ENCODE results near the gene CDH26. TPM values are rescaled to one million over a fixed set of nuclear protein-coding genes. Genes with fewer than 3 reads are reported as not detected.
"Not testable (repeated sequence)": the region's sequence is repeated elsewhere in the genome, so short reads cannot be mapped to it uniquely, and the experiment has no call there.

CDH26 gene
- total RNA-seq, 1 donor from 2014 or later, result 1.4 TPM

DNA sequence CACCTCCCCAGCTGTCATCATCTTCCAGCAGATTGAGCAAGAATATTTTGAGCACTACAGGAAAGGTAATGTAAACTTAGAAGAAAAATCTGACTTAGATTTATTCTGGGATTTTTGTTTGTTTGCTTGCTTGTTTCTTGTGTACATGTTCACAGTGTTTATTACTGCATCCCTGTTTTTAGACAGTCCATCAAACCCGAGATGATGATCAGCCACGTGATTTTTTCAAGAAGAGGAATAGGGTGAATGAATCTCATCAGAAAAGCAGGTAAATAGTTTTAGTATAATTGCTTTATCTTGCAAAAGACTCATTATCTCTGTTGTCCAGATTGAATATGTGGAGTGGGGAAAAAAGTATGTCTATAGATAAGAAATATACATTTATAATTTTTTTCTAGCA is 16.0 kb upstream of the CDH26 start:
- DNase-seq, result no peak

- DNase-seq, result no peak
Measured at GRCh38 chr20:59944726-59945125, 13.5 kb upstream of the CDH26 start.

GRCh38 chr20:59945175-59945574 is 13.0 kb upstream of the CDH26 start:
- no peak for DNase-seq

- DNase-seq, result no peak
Measured at GRCh38 chr20:59945731-59946130, 12.5 kb upstream of the CDH26 start.

- no peak for DNase-seq
Measured at GRCh38 chr20:59947376-59947775, 10.8 kb upstream of the CDH26 start.

DNA sequence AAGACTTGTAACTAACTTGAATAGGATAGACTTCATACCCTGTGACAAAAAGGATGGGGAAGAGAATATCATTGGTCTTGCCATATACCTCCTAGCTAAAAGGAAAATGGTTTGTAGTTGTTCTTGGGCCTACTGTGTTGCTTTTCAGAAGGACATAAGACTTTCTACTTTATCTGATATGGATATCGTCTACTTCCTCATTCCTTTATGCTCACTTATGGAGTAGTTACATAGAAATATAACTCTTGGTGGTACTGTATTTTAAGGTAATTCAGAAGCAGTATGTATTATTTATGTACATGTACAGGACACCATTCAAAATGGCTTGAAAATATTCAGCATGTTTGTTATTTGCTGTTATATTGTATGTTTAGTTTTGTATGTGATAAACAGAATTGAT is 10.0 kb upstream of the CDH26 start:
- DNase-seq, result no peak

- no peak for DNase-seq
Measured at GRCh38 chr20:59948828-59949720, 9.1 kb upstream of the CDH26 start.

DNA sequence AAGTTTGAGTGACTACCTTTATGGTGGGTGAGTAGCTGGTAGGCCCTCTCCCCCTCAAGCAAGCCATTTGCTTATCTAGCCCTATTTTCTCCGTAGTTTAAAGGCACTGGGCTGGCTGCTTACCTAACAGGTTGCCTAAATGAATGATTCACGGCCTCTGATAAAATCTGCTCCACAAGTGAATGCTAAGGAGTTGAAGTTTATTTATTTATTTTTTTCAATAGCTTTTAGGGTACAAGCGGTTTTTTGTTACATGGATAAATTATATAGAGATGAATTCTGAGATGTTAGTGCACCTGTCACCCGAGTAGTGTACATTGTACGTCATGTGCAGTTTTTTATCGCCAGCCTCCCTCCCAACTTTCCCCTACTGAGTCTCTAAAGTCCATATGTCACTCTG is 8.3 kb upstream of the CDH26 start:
- DNase-seq, result no peak

DNA sequence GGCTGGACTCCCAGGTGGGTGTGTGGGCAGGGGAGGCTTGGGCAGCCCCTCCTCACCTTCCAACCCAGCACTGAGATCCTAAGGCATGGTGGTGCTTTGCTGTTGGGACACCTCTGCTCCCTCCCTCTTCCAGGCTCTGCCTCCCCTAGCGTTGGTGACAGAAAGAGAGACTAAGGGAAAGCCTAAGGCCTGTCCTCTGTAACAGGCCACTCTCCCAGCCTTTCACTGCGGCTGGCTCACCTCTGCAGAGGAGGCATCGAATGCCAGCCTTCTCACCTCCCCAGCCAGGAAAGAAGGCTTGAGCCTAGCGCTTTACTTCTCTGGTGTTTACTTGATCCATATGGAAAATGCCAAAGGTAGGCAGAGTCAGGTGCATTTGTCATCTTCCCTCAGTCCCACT is 3.5 kb upstream of the CDH26 start:
- no peak for DNase-seq

DNA sequence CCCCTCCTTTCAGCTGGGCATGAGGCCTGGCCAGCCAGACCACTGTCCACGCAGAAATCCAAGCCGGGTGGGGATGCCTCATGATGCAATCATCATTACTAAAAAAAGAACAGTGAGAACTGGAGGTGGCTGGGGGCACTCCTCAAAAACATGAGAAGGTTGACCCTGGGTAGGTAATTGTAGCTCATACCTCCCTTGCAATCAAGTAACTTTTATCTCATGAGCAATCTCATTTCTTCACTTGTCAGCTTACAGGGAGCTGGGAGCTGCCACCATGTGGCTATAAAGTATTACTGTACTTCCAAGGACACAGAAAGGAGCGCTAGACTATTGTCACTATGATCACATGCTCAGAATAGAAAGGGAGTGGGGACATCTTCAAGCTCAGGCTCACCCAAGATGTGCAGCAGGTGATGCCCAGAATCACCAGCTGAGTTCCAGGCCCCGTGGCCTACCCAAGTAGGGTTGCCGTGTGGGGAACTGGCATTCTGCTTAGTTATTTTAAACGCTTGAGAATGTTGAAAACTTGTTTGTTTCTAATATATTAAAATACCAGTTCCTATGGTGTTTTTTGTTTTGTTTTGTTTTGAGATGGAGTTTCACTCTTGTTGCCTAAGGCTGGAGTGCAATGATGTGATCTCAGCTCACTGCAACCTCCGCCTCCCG is 3.0 kb upstream of the CDH26 start:
- no peak for DNase-seq

- DNase-seq, result not testable (repeated sequence)
Measured at GRCh38 chr20:59957568-59957967, 655 bp upstream of the CDH26 start.

- DNase-seq, result no peak
Measured at GRCh38 chr20:59958626-59959025, 403 bp downstream of the CDH26 start.

GRCh38 chr20:59961423-59961822 is 3.2 kb downstream of the CDH26 start:
- no peak for DNase-seq

- DNase-seq, result no peak
Measured at GRCh38 chr20:59962155-59962554, 3.9 kb downstream of the CDH26 start.

DNA sequence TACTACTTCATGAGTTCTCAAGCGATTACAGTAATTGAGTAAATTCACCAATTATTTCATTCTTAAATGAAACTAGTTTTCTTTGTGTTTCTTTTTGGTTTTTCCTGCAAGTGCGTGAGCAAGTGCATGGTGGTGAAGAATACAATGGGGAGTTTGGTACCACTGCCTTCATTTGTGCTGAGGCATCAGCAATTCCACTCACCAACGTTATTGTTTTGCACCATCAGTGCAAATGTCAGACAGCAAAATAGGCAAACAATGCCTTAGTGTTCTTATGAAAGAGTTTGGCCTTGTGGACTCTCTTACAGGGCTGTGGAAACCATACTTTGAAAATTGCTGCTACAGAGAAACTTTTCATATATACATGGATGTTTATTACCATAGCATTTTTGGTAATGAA is 8.2 kb downstream of the CDH26 start:
- no peak for DNase-seq

DNA sequence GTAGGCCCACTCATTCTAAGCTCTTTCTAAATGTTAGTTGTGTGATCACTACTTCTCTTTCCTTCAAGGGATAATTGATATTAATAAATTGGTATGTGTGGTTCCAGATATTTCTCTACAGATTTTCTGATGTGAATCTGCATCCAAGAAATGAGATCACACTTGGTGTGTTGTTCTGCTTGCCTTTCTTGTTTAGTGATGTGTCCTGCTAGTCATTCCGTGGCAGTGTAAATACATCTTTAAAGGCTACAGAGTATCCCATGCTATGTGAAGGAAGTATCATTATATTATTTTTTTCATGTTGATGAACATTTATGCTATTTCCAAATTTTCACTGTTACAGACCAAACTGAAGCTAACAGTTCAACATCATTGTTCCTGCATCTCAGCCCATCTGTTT is 13.2 kb downstream of the CDH26 start:
- DNase-seq, result no peak

GRCh38 chr20:59972037-59972801 is 14.0 kb downstream of the CDH26 start:
- DNase-seq, result no peak

GRCh38 chr20:59976156-59976782 is 18.0 kb downstream of the CDH26 start:
- no peak for DNase-seq

DNA sequence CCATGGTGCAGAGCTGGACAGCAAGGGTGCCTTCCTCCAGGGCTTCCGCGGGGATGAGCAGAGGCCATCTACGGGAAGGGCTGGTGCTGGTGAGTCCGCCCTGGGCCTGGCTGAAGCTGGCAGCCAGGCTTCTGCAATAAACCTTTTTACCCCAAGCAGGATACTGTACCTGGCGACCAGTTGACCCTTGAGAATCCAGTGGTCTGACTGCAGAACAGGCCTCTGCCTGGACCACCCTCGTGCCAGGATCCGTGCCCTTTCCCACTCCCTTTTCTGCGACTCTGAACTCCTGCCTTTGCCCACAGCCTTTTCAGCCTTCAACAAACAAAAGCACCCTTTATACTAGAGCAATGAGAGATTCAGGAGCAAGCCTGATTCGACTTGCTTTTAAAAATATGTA is 18.9 kb downstream of the CDH26 start:
- no peak for DNase-seq

DNA sequence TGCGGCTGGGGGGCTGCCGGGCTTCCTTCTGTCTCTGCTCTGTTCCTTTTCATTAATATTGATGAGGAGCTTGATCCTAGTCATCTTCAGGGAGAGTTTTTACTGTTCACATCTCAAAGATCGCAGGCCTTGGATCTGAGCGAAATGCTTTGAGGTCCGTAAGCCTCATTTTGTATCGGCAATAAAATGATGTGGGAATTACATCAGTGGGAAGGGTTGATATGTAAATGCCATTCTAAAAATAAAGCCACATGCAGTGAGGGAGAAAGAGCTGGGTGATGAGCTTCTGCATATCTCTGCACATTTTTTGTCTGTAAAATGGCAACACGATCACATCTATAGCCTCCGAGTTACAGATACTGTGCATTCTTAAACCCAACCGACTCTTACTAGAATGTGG is 24.9 kb downstream of the CDH26 start:
- no peak for DNase-seq

- DNase-seq, result no peak
Measured at GRCh38 chr20:59984541-59984940, 26.3 kb downstream of the CDH26 start.

DNA sequence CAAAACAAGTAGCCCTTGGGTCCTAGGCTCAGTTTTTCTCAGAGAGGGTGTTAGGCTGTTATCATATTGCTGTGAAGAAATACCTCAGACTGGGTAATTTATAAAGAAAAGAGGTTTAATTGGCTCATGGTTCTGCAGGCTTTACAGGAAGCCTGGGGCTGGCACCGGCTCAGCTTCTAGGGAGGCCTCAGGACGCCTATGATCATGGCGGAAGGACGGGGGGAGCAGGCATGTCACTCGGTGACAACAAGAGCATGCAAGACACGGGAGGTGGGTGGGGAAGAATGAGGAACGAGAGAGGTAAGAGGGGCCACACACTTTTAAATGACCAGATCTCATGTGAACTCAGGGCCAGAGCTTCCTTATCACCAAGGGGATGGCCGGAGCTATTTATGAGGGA is 26.9 kb downstream of the CDH26 start:
- DNase-seq, result no peak

- DNase-seq, result no peak
Measured at GRCh38 chr20:59985864-59986263, 27.6 kb downstream of the CDH26 start.

Data from occipital lobe (tissue), 2 donors.